Fibroblast of lung (primary cell): Measurements from ENCODE around the gene C5orf63. TPM values are rescaled to one million over a fixed set of nuclear protein-coding genes. Genes with fewer than 3 reads are reported as not detected.

Experiments
- DNase-seq, 2 donors: peaks; one replicate each; pipeline versions ENCODE4 v3.0.0 to v3.0.0-alpha.2; 2010; ENCODE audit warnings: low read depth in 2 of 2
- H2AFZ ChIP-seq: 2 replicates; pipeline ENCODE4 v1.5.1; 2012; ENCODE audit warnings: low read length, control low read depth, inconsistent platforms
- H3K27ac ChIP-seq: 2 replicates; pipeline ENCODE4 v1.5.1; 2011; ENCODE audit warnings: low read length, control low read depth; ENCODE audit not compliant: insufficient read depth
- H3K27me3 ChIP-seq: 2 replicates; pipeline ENCODE4 v1.5.1; 2011; ENCODE audit warnings: mild to moderate bottlenecking, low read length; ENCODE audit not compliant: control insufficient read depth, insufficient read depth
- H3K36me3 ChIP-seq: 2 replicates; pipeline ENCODE4 v1.5.1; 2011; ENCODE audit warnings: low read length; ENCODE audit not compliant: control insufficient read depth, insufficient read depth
- H3K4me1 ChIP-seq: 2 replicates; pipeline ENCODE4 v1.5.1; 2011; ENCODE audit warnings: low read length; ENCODE audit not compliant: control insufficient read depth, insufficient read depth; ENCODE audit errors: extremely low read depth
- H3K4me2 ChIP-seq: 2 replicates; pipeline ENCODE4 v1.5.1; 2011; ENCODE audit warnings: low read length, control low read depth; ENCODE audit not compliant: insufficient read depth; ENCODE audit errors: extremely low read depth
- H3K4me3 ChIP-seq, 4 experiments: fragments of 200-600 bp in 1 of 4; sonication (generic) in 1 of 4; replicated peaks in 1 of 4; 2 replicates each; pipeline ENCODE4 v1.5.1; 2011 to 2016; ENCODE audit warnings: low read length in 4 of 4, low read depth in 3 of 4, mild to moderate bottlenecking in 3 of 4, control low read depth in 2 of 4, inconsistent platforms in 1 of 4, mixed read lengths in 1 of 4; ENCODE audit not compliant: insufficient read depth in 1 of 4; ENCODE audit errors: control extremely low read depth in 1 of 4
- H3K79me2 ChIP-seq: 2 replicates; pipeline ENCODE4 v1.5.1; 2012; ENCODE audit warnings: mild to moderate bottlenecking, low read length, inconsistent platforms; ENCODE audit not compliant: control insufficient read depth, insufficient read depth
- H3K9ac ChIP-seq: 2 replicates; pipeline ENCODE4 v1.5.1; 2011; ENCODE audit warnings: mild to moderate bottlenecking, low read length, control low read depth; ENCODE audit not compliant: insufficient read depth
- H3K9me3 ChIP-seq: 2 replicates; pipeline ENCODE4 v1.5.1; 2012; ENCODE audit warnings: low read depth, low read length; ENCODE audit not compliant: control insufficient read depth, insufficient read depth
- H4K20me1 ChIP-seq: 2 replicates; pipeline ENCODE4 v1.5.1; 2011; ENCODE audit warnings: low read length; ENCODE audit not compliant: control insufficient read depth, insufficient read depth; ENCODE audit errors: extremely low read depth
- EZH2 ChIP-seq: IDR thresholded peaks from 2 replicates; pipeline ENCODE4 v1.5.1; 2012; ENCODE audit warnings: low read length, control low read depth, mild to moderate bottlenecking; ENCODE audit errors: missing control alignments
- polyA plus RNA-seq, 2 donors: library from polyadenylated mRNA; depleted of rRNA in 1 of 2; stranded (reverse) in 1 of 2; unstranded in 1 of 2; fragments of >200 nt; gene quantifications; 2 replicates each; pipeline ENCODE4 v1.2.1, GENCODE V29; 2011 to 2012; ENCODE audit warnings: missing spikeins in 1 of 2
- total RNA-seq: library from RNA; depleted of rRNA; stranded (reverse); fragments of >200 nt; gene quantifications from 2 replicates; pipeline ENCODE4 v1.2.1, GENCODE V29; 2014
- TF ChIP-seq, protein P1 (sequence below), 2 donors: IDR thresholded peaks in 1 of 2; conservative IDR thresholded peaks in 1 of 2; 1 replicate in 1 of 2; 2 replicates in 1 of 2; pipeline ENCODE4 v1.5.1; 2011 to 2012; ENCODE audit warnings: low read length in 2 of 2, control low read depth in 1 of 2, inconsistent platforms in 1 of 2, low read depth in 1 of 2, mild to moderate bottlenecking in 1 of 2

Gene C5orf63
- total and polyA plus RNA-seq, 2 donors (not counting 1 experiment from before 2014, with no cell fraction given), result 2.9 to 4.0 TPM

GRCh38 chr5:127077366-127077765 is 4.1 kb upstream of the C5orf63 start:
- no peaks in the 10 kb centered on the region for H3K4me1 ChIP-seq
- H3K36me3 ChIP-seq, result no peaks in the 10 kb centered on the region
- H3K27ac ChIP-seq, result no peak overlapping the region
- no peaks in the 10 kb centered on the region for H3K79me2 ChIP-seq
- H3K4me2 ChIP-seq, result no peak overlapping the region
- no peak for DNase-seq
- no peaks in the 10 kb centered on the region for H4K20me1 ChIP-seq
- TF ChIP-seq, protein P1, sequence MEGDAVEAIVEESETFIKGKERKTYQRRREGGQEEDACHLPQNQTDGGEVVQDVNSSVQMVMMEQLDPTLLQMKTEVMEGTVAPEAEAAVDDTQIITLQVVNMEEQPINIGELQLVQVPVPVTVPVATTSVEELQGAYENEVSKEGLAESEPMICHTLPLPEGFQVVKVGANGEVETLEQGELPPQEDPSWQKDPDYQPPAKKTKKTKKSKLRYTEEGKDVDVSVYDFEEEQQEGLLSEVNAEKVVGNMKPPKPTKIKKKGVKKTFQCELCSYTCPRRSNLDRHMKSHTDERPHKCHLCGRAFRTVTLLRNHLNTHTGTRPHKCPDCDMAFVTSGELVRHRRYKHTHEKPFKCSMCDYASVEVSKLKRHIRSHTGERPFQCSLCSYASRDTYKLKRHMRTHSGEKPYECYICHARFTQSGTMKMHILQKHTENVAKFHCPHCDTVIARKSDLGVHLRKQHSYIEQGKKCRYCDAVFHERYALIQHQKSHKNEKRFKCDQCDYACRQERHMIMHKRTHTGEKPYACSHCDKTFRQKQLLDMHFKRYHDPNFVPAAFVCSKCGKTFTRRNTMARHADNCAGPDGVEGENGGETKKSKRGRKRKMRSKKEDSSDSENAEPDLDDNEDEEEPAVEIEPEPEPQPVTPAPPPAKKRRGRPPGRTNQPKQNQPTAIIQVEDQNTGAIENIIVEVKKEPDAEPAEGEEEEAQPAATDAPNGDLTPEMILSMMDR (conservative IDR thresholded peaks at IDR 0.05 in 1 of 2, IDR thresholded peaks at IDR 0.05 in 1 of 2; ENCODE audit: low read depth in 1 of 2, low read length in 2 of 2), result no peak
- TF ChIP-seq EZH2, result no peak
- no peak overlapping the region for H3K4me3 ChIP-seq
- H2AFZ ChIP-seq, result no peak overlapping the region
- H3K9me3 ChIP-seq, result no peaks in the 10 kb centered on the region
- H3K9ac ChIP-seq, result no peak overlapping the region
- no peaks in the 10 kb centered on the region for H3K27me3 ChIP-seq

- DNase-seq, result peak; percentile 16 to 44
- no peak overlapping the region for H3K4me2 ChIP-seq
Measured at GRCh38 chr5:127076315-127077129, 3.2 kb upstream of the C5orf63 start.

DNA sequence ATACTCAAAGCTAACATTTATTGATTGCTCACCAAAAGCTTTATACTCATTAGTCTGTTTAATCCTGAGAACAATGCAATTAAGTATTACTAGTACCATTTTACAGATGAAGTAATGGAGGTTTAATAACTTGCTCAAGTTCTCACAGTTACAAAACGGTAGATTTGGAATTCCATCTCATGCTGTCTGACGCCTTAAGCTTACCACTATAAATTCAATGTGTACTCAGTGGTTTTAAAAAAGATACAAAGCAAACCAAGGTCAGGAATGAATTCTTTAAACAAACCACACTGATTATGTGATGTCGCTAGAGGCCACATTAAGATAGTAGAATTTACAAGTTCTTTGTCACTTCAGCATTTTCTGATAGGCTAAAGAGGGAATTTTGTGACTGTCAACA is 1.2 kb upstream of the C5orf63 start:
- no peak overlapping the region for H3K4me3 ChIP-seq
- peak in 1 of 2 donors; percentile 41 for DNase-seq
- H3K9ac ChIP-seq, result no peak overlapping the region
- no peaks in the 10 kb centered on the region for H3K9me3 ChIP-seq
- TF ChIP-seq EZH2, result no peak
- TF ChIP-seq, protein P1 (conservative IDR thresholded peaks at IDR 0.05 in 1 of 2, IDR thresholded peaks at IDR 0.05 in 1 of 2; ENCODE audit: low read depth in 1 of 2, low read length in 2 of 2), result no peak
- no peak overlapping the region for H3K27ac ChIP-seq
- no peak overlapping the region for H3K4me2 ChIP-seq
- H2AFZ ChIP-seq, result no peak overlapping the region
- no peaks in the 10 kb centered on the region for H3K27me3 ChIP-seq
- H3K4me1 ChIP-seq, result no peaks in the 10 kb centered on the region
- no peaks in the 10 kb centered on the region for H3K79me2 ChIP-seq
- no peaks in the 10 kb centered on the region for H4K20me1 ChIP-seq
- H3K36me3 ChIP-seq, result no peaks in the 10 kb centered on the region

More at GRCh38 chr5:127076315-127077129, 3.2 kb upstream of the C5orf63 start:
- Histone ChIP-seq H3K4me3 (no peak overlapping the region), H3K9me3 (no peaks in the 10 kb centered on the region), H2AFZ (no peak overlapping the region), H3K79me2 (no peaks in the 10 kb centered on the region), H3K4me1 (no peaks in the 10 kb centered on the region), H3K27ac (no peak overlapping the region), H3K27me3 (no peaks in the 10 kb centered on the region), H3K9ac (no peak overlapping the region), H4K20me1 (no peaks in the 10 kb centered on the region), H3K36me3 (no peaks in the 10 kb centered on the region)
- TF ChIP-seq, protein P1 (conservative IDR thresholded peaks at IDR 0.05 in 1 of 2, IDR thresholded peaks at IDR 0.05 in 1 of 2; ENCODE audit: low read depth in 1 of 2, low read length in 2 of 2), result no peak
